HG03095 (cell line): Measurements from ENCODE around the gene LMBRD1.
A peak's percentile ranks its signal among the peaks of the same experiment; 100 is the strongest.
"Not testable (repeated sequence)": the region's sequence is repeated elsewhere in the genome, so short reads cannot be mapped to it uniquely, and the experiment has no call there.

ENCODE experiments used
- ATAC-seq: cut with Tn5 transposase; IDR thresholded peaks from one replicate; pipeline ENCODE4 v1.9.1; 2021; ENCODE audit warnings: moderate library complexity; ENCODE audit not compliant: unreplicated experiment

LMBRD1 gene

GRCh38 chr6:69756366-69756765 lies 40.4 kb downstream of the LMBRD1 start:
- no peak for ATAC-seq

GRCh38 chr6:69735027-69735426 lies 61.8 kb downstream of the LMBRD1 start:
- no peak for ATAC-seq

- peak; percentile 62 for ATAC-seq
These were observed 64.2 kb downstream of the LMBRD1 start for GRCh38 chr6:69732640-69733039.

GRCh38 chr6:69732045-69732444 lies 64.8 kb downstream of the LMBRD1 start:
- no peak for ATAC-seq

GRCh38 chr6:69729870-69730449 lies 66.8 kb downstream of the LMBRD1 start:
- no peak for ATAC-seq

- no peak for ATAC-seq
These were observed 74.1 kb downstream of the LMBRD1 start for GRCh38 chr6:69722683-69723082.

GRCh38 chr6:69719602-69720193 lies 77.1 kb downstream of the LMBRD1 start:
- peak; percentile 74 for ATAC-seq

- ATAC-seq, result no peak
These were observed 90.1 kb downstream of the LMBRD1 start for GRCh38 chr6:69706724-69707123.

- no peak for ATAC-seq
These were observed 90.9 kb downstream of the LMBRD1 start for GRCh38 chr6:69705954-69706353.

- ATAC-seq, result no peak
These were observed 91.9 kb downstream of the LMBRD1 start for GRCh38 chr6:69704916-69705315.

GRCh38 chr6:69699655-69700054 lies 97.2 kb downstream of the LMBRD1 start:
- ATAC-seq, result no peak

GRCh38 chr6:69696273-69696672 lies 100.5 kb downstream of the LMBRD1 start:
- ATAC-seq, result peak; percentile 70

- ATAC-seq, result no peak
These were observed 103.0 kb downstream of the LMBRD1 start for GRCh38 chr6:69693762-69694161.

GRCh38 chr6:69690986-69691385 lies 105.8 kb downstream of the LMBRD1 start:
- no peak for ATAC-seq

- no peak for ATAC-seq
These were observed 116.5 kb downstream of the LMBRD1 start for GRCh38 chr6:69680302-69680701.

GRCh38 chr6:69673298-69673697 lies 123.5 kb downstream of the LMBRD1 start:
- ATAC-seq, result no peak

- ATAC-seq, result no peak
These were observed 127.9 kb downstream of the LMBRD1 start for GRCh38 chr6:69668916-69669315.

- ATAC-seq, result not testable (repeated sequence)
These were observed 130.0 kb downstream of the LMBRD1 start for GRCh38 chr6:69666779-69667178.

- ATAC-seq, result no peak
These were observed 131.4 kb downstream of the LMBRD1 start for GRCh38 chr6:69665437-69665836.

GRCh38 chr6:69664551-69664950 lies 132.3 kb downstream of the LMBRD1 start:
- no peak for ATAC-seq

GRCh38 chr6:69663215-69663614 lies 133.6 kb downstream of the LMBRD1 start:
- ATAC-seq, result no peak

- ATAC-seq, result no peak
These were observed 146.1 kb downstream of the LMBRD1 start for GRCh38 chr6:69650703-69651102.

- ATAC-seq, result no peak
These were observed 149.1 kb downstream of the LMBRD1 start for GRCh38 chr6:69647726-69648125.
